B cell (primary cell): Measurements from ENCODE around the gene PLTP.
"Not testable (repeated sequence)": the region's sequence is repeated elsewhere in the genome, so short reads cannot be mapped to it uniquely, and the experiment has no call there.

Source experiments
- EZH2 ChIP-seq: IDR thresholded peaks from 2 replicates; pipeline ENCODE4 v1.6.1; 2012; ENCODE audit warnings: borderline replicate concordance, low read depth, mild to moderate bottlenecking, moderate library complexity, low read length; ENCODE audit not compliant: insufficient read depth, poor library complexity, severe bottlenecking
- TF ChIP-seq, protein P1 (sequence below): fragments of 200-600 bp; IDR thresholded peaks from one replicate; pipeline ENCODE4 v1.8.0; 2022; ENCODE audit warnings: antibody characterized with exemption, mild to moderate bottlenecking

DNA sequence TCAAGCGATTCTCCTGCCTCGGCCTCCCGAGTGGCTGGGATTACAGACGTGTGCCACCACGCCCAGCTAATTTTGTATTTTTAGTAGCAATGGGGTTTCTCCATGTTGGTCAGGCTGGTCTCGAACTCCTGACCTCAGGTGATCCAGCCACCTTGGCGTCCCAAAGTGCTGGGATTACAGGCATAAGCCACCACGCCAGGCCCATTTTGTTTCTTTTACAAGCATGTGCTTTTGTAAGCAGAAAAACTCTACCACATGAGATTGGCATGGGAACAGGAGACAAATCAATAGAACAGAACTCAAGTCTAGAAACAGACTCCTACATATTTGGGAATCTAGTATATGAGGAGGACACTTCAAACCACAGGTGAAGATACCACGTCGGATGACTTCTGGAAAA, 44.4 kb upstream of the PLTP start:
- TF ChIP-seq, protein P1, sequence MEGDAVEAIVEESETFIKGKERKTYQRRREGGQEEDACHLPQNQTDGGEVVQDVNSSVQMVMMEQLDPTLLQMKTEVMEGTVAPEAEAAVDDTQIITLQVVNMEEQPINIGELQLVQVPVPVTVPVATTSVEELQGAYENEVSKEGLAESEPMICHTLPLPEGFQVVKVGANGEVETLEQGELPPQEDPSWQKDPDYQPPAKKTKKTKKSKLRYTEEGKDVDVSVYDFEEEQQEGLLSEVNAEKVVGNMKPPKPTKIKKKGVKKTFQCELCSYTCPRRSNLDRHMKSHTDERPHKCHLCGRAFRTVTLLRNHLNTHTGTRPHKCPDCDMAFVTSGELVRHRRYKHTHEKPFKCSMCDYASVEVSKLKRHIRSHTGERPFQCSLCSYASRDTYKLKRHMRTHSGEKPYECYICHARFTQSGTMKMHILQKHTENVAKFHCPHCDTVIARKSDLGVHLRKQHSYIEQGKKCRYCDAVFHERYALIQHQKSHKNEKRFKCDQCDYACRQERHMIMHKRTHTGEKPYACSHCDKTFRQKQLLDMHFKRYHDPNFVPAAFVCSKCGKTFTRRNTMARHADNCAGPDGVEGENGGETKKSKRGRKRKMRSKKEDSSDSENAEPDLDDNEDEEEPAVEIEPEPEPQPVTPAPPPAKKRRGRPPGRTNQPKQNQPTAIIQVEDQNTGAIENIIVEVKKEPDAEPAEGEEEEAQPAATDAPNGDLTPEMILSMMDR: not testable (repeated sequence)
- TF ChIP-seq EZH2: not testable (repeated sequence)
